HepG2 (cell line): Measurements from ENCODE around the gene BBC3.

ENCODE experiments used
- ATF1 ChIP-seq: IDR thresholded peaks from 2 replicates; pipeline ENCODE4 v1.6.1; 2016; ENCODE audit warnings: mild to moderate bottlenecking, control low read depth
- CTCF ChIP-seq: sonication (generic); formaldehyde crosslinking; IDR thresholded peaks from 2 replicates; pipeline ENCODE4 v1.5.0; 2020; ENCODE audit warnings: mild to moderate bottlenecking, missing genetic modification reagents, moderate library complexity
- HDAC6 ChIP-seq: fragments of 200-600 bp; sonication (generic); IDR thresholded peaks from 2 replicates; pipeline ENCODE4 v1.7.0; 2017; ENCODE audit warnings: mild to moderate bottlenecking, antibody characterized with exemption, low read length, low read depth
- KLF13 ChIP-seq: sonication (generic); formaldehyde crosslinking; IDR thresholded peaks from 2 replicates; pipeline ENCODE4 v1.4.0; 2020; ENCODE audit warnings: mild to moderate bottlenecking, missing genetic modification reagents
- NFYB ChIP-seq: sonication (generic); formaldehyde crosslinking; IDR thresholded peaks from 2 replicates; pipeline ENCODE4 v1.4.0; 2020; ENCODE audit warnings: missing genetic modification reagents
- ZFP41 ChIP-seq: sonication (generic); formaldehyde crosslinking; IDR thresholded peaks from 2 replicates; pipeline ENCODE4 v1.4.0; 2020; ENCODE audit warnings: mild to moderate bottlenecking, missing genetic modification reagents, borderline replicate concordance
- ZMAT3 ChIP-seq: sonication (generic); formaldehyde crosslinking; conservative IDR thresholded peaks from 2 replicates; pipeline ENCODE4 v1.7.0; 2021; ENCODE audit warnings: missing genetic modification reagents
- ZNF24 ChIP-seq: fragments of 450-650 bp; IDR thresholded peaks from 2 replicates; pipeline ENCODE4 v1.6.1; 2017; ENCODE audit warnings: antibody characterized with exemption, mild to moderate bottlenecking
- ZNF274 ChIP-seq: sonication (generic); formaldehyde crosslinking; IDR thresholded peaks from 2 replicates; pipeline ENCODE4 v1.5.1; 2020; ENCODE audit warnings: mild to moderate bottlenecking, missing genetic modification reagents
- ZNF558 ChIP-seq: sonication (generic); formaldehyde crosslinking; IDR thresholded peaks from 2 replicates; pipeline ENCODE4 v1.9.0; 2022; ENCODE audit warnings: mild to moderate bottlenecking, missing genetic modification reagents, borderline replicate concordance
- ZNF75D ChIP-seq: sonication (generic); formaldehyde crosslinking; IDR thresholded peaks from 2 replicates; pipeline ENCODE4 v1.8.1; 2023; ENCODE audit warnings: missing genetic modification reagents, mild to moderate bottlenecking, borderline replicate concordance
- ZSCAN30 ChIP-seq: sonication (generic); formaldehyde crosslinking; IDR thresholded peaks from 2 replicates; pipeline ENCODE4 v1.5.0; 2020; ENCODE audit warnings: mild to moderate bottlenecking, missing genetic modification reagents

GRCh38 chr19:47210689-47211316 lies 20.2 kb downstream of the BBC3 start:
- TF ChIP-seq ZNF558 (CRISPR knock-in tag), result no peak
- TF ChIP-seq HDAC6, result no peak
- no peak for TF ChIP-seq ZSCAN30
- TF ChIP-seq KLF13 (CRISPR knock-in tag), result no peak
- TF ChIP-seq CTCF (CRISPR knock-in tag), result peak; percentile 80
- TF ChIP-seq ZMAT3 (CRISPR knock-in tag), result no peak
- no peak for TF ChIP-seq ATF1 (CRISPR knock-in tag)
- no peak for TF ChIP-seq ZNF75D (CRISPR knock-in tag)
- no peak for TF ChIP-seq ZFP41 (CRISPR knock-in tag)
- no peak for TF ChIP-seq NFYB (CRISPR knock-in tag)
- no peak for TF ChIP-seq ZNF274 (CRISPR knock-in tag)
- TF ChIP-seq ZNF24, result no peak
